GM19238 (cell line): ENCODE measurements around the gene SELENOK.
A peak's percentile ranks its signal among the peaks of the same experiment; 100 is the strongest.

Source experiments
- DNase-seq: peaks from one replicate; pipeline ENCODE4 v3.0.0; 2011; ENCODE audit warnings: low spot score; ENCODE audit not compliant: insufficient read length

Gene SELENOK

GRCh38 chr3:53843195-53844177 lies 48.2 kb downstream of the SELENOK start:
- peak; percentile 48 for DNase-seq

- DNase-seq = no peak
These were observed 49.0 kb downstream of the SELENOK start for GRCh38 chr3:53842436-53843194.

GRCh38 chr3:53841296-53841695 lies 50.4 kb downstream of the SELENOK start:
- DNase-seq = no peak

- no peak for DNase-seq
These were observed 54.3 kb downstream of the SELENOK start for GRCh38 chr3:53837331-53837730.

GRCh38 chr3:53836084-53836872 lies 55.4 kb downstream of the SELENOK start:
- no peak for DNase-seq

- DNase-seq = no peak
These were observed 56.4 kb downstream of the SELENOK start for GRCh38 chr3:53835257-53835656.

- DNase-seq = no peak
These were observed 57.1 kb downstream of the SELENOK start for GRCh38 chr3:53834429-53835095.
